B cell (primary cell): ENCODE results near the gene TSFM. TPM values are rescaled to one million over a fixed set of nuclear protein-coding genes. Genes with fewer than 3 reads are reported as not detected.

Experiments used
- ATAC-seq: fragments of 200-7000 bp; cut with Tn5 transposase; one replicate; pipeline ENCODE4 v1.10.0; 2021; ENCODE audit warnings: low read depth, mild to moderate bottlenecking, moderate number of reproducible peaks, moderate library complexity
- CTCF ChIA-PET: fragments of 350-600 bp; sonication (Branson Sonifier 250); formaldehyde crosslinking; loops from one replicate; lab custom pipeline; 2021; ENCODE audit warnings: antibody characterized with exemption, inconsistent platforms; lab: Charles Lee
- POLR2A ChIA-PET: fragments of 350-600 bp; sonication (Branson Sonifier 250); formaldehyde crosslinking; loops from one replicate; lab custom pipeline; 2021; ENCODE audit warnings: antibody characterized with exemption; lab: Charles Lee
- DNase-seq: peaks from one replicate; pipeline ENCODE4 v3.0.0; 2013
- H2AFZ ChIP-seq: 2 replicates; pipeline ENCODE4 v1.6.1; 2012; ENCODE audit warnings: mild to moderate bottlenecking, low read depth, low read length; ENCODE audit not compliant: insufficient read depth, poor library complexity, severe bottlenecking
- H3K27ac ChIP-seq, 2 donors: 1 replicate in 1 of 2; 2 replicates in 1 of 2; pipeline ENCODE4 v1.5.1; 2012 to 2013; ENCODE audit warnings: low read length in 2 of 2, mild to moderate bottlenecking in 2 of 2, moderate library complexity in 1 of 2
- H3K27me3 ChIP-seq, 4 experiments: fragments of 200-600 bp in 1 of 4; sonication (generic) in 1 of 4; replicated peaks in 1 of 4; 1 replicate in 2 of 4; 2 replicates in 2 of 4; pipeline versions ENCODE4 v1.6.1 to v1.7.0; 2013 to 2016; ENCODE audit warnings: low read length in 3 of 4, mild to moderate bottlenecking in 2 of 4, mixed read lengths in 1 of 4, moderate library complexity in 1 of 4; ENCODE audit not compliant: insufficient read depth in 4 of 4, control insufficient read depth in 3 of 4; ENCODE audit errors: control extremely low read depth in 1 of 4
- H3K36me3 ChIP-seq, 2 experiments: replicated peaks in 1 of 2; 1 replicate in 1 of 2; 2 replicates in 1 of 2; pipeline versions ENCODE4 v1.6.1 to v1.7.1; 2013; ENCODE audit warnings: low read length in 1 of 2; ENCODE audit not compliant: insufficient read depth in 2 of 2, control insufficient read depth in 1 of 2; ENCODE audit errors: control extremely low read depth in 1 of 2, extremely low read depth in 1 of 2
- H3K4me1 ChIP-seq, 2 donors: fragments of 200-600 bp in 1 of 2; sonication (generic) in 1 of 2; 1 replicate in 1 of 2; 2 replicates in 1 of 2; pipeline versions ENCODE4 v1.5.1 to v1.6.1; 2013 to 2017; ENCODE audit warnings: low read length in 2 of 2; ENCODE audit not compliant: control insufficient read depth in 2 of 2, insufficient read depth in 2 of 2
- H3K4me2 ChIP-seq: replicated peaks from 2 replicates; pipeline ENCODE3; 2012; ENCODE audit warnings: mild to moderate bottlenecking, low read depth, low read length; ENCODE audit not compliant: poor library complexity, severe bottlenecking
- H3K4me3 ChIP-seq, 5 experiments: fragments of 200-600 bp in 1 of 5; sonication (generic) in 1 of 5; 1 replicate in 3 of 5; 2 replicates in 2 of 5; pipeline versions ENCODE4 v1.5.1 to v1.7.0; 2011 to 2016; ENCODE audit warnings: low read length in 4 of 5, mild to moderate bottlenecking in 4 of 5, low read depth in 2 of 5, control low read depth in 1 of 5, moderate library complexity in 1 of 5; ENCODE audit not compliant: insufficient read depth in 1 of 5; ENCODE audit errors: control extremely low read depth in 1 of 5, extremely low read depth in 1 of 5
- H3K79me2 ChIP-seq: fragments of 200-600 bp; sonication (generic); one replicate; pipeline ENCODE4 v1.6.0; 2016; ENCODE audit warnings: low read length; ENCODE audit not compliant: control insufficient read depth, insufficient read depth
- H3K9ac ChIP-seq: fragments of 200-600 bp; sonication (generic); 2 replicates; pipeline ENCODE4 v1.6.1; 2017; ENCODE audit warnings: mild to moderate bottlenecking, low read length, moderate library complexity
- H3K9me3 ChIP-seq, 3 donors: one replicate each; pipeline versions ENCODE4 v1.6.1 to v1.7.1; 2013; ENCODE audit warnings: low read length in 2 of 3; ENCODE audit not compliant: control insufficient read depth in 2 of 3, insufficient read depth in 1 of 3; ENCODE audit errors: control extremely low read depth in 1 of 3
- H4K20me1 ChIP-seq: 2 replicates; pipeline ENCODE4 v1.6.0; 2012; ENCODE audit warnings: mild to moderate bottlenecking, low read length; ENCODE audit not compliant: insufficient read depth, control insufficient read depth, poor library complexity, severe bottlenecking
- H3K27ac Mint-ChIP-seq: one replicate; pipeline ENCODE4 v1.8.0; 2021; ENCODE audit warnings: mixed read lengths
- H3K27me3 Mint-ChIP-seq: one replicate; pipeline ENCODE4 v1.8.0; 2021; ENCODE audit warnings: mixed read lengths
- H3K4me1 Mint-ChIP-seq: one replicate; pipeline ENCODE4 v1.8.0; 2021; ENCODE audit warnings: mixed read lengths
- H3K4me3 Mint-ChIP-seq: one replicate; pipeline ENCODE4 v1.8.0; 2021; ENCODE audit warnings: mixed read lengths
- H3K9me3 Mint-ChIP-seq: one replicate; pipeline ENCODE4 v1.8.0; 2022; ENCODE audit warnings: mixed read lengths; ENCODE audit not compliant: insufficient read depth
- CTCF ChIP-seq: fragments of 200-600 bp; IDR thresholded peaks from one replicate; pipeline ENCODE4 v1.8.0; 2022; ENCODE audit warnings: antibody characterized with exemption, mild to moderate bottlenecking
- EZH2 ChIP-seq: IDR thresholded peaks from 2 replicates; pipeline ENCODE4 v1.6.1; 2012; ENCODE audit warnings: borderline replicate concordance, low read depth, mild to moderate bottlenecking, moderate library complexity, low read length; ENCODE audit not compliant: insufficient read depth, poor library complexity, severe bottlenecking
- WGBS: methylation state at CpG from one replicate; pipeline ENCODE4 v1.1.5; 2013; ENCODE audit warnings: missing lambda C conversion rate; ENCODE audit not compliant: insufficient coverage; 5-methylcytosine and 5-hydroxymethylcytosine counted together
- intact Hi-C: fragments of 100-400 bp; cut with micrococcal nuclease; formaldehyde crosslinking; loops from one replicate; pipeline ENCODE4 v1.10.0; 2022
- polyA plus RNA-seq: library from polyadenylated mRNA; depleted of rRNA; stranded (reverse); fragments of >200 nt; gene quantifications from 2 replicates; pipeline ENCODE4 v1.2.3, GENCODE V29; 2012
- total RNA-seq, 2 donors: library from RNA; stranded (reverse); fragments of 120-200 nt in 1 of 2; gene quantifications; 1 replicate in 1 of 2; 2 replicates in 1 of 2; pipeline versions ENCODE4 v1.2.3 to v1.2.4, GENCODE V29; 2013 to 2022

Gene TSFM
- total and polyA plus RNA-seq, 2 donors (not counting 1 experiment from before 2014, with no cell fraction given): 5.6 to 20.9 TPM

- TF ChIP-seq CTCF (no peak), EZH2 (no peak)
- no peak for ATAC-seq
- Histone ChIP-seq H3K79me2 (peaks cover 82% of the 10 kb centered on the region), H3K27ac (no peak overlapping the region), H3K4me2 (no peak overlapping the region), H3K36me3 (peaks cover 4 to 59% of the 10 kb centered on the region in 2 experiments), H3K4me3 (no peak overlapping the region), H3K27me3 (no peaks in the 10 kb centered on the region), H3K9ac (no peak overlapping the region), H4K20me1 (peaks cover 99% of the 10 kb centered on the region), H2AFZ (no peak overlapping the region), H3K4me1 (peaks cover 30 to 35% of the 10 kb centered on the region in 2 donors), H3K9me3 (no peaks in the 10 kb centered on the region)
- Mint-ChIP-seq H3K27me3 (no peaks in the 10 kb centered on the region), H3K4me3 (no peak overlapping the region), H3K9me3 (no peaks in the 10 kb centered on the region), H3K27ac (no peak overlapping the region), H3K4me1 (peaks cover 35% of the 10 kb centered on the region)
- no peak for DNase-seq
- intact Hi-C loops: no loop called here
- 61% methylated on average over 3 of the region's 10 CpGs for WGBS
- ChIA-PET POLR2A (interaction anchor here (0.6 kb wide), 1 partner anchor 121 kb away, joined by 3 read pairs; no protein-coding TSS in a partner anchor), CTCF (interaction anchor here (1.1 to 2.5 kb wide), 8 partner anchors 9 to 77 kb away, joined by 3 to 30 read pairs (median 5); no protein-coding TSS in a partner anchor)
Measured at GRCh38 chr12:57829025-57829777, 46.6 kb downstream of the TSFM start.

GRCh38 chr12:57830393-57830792 is 47.8 kb downstream of the TSFM start:
- Histone ChIP-seq H4K20me1 (peaks cover 99% of the 10 kb centered on the region), H3K4me1 (peaks cover 41 to 47% of the 10 kb centered on the region in 2 donors), H3K4me2 (no peak overlapping the region), H2AFZ (no peak overlapping the region), H3K36me3 (peaks cover 4 to 47% of the 10 kb centered on the region in 2 experiments), H3K9ac (no peak overlapping the region), H3K27ac (no peak overlapping the region), H3K9me3 (no peaks in the 10 kb centered on the region), H3K27me3 (no peaks in the 10 kb centered on the region), H3K79me2 (peaks cover 94% of the 10 kb centered on the region), H3K4me3 (no peak overlapping the region)
- DNase-seq (no peak), ATAC-seq (no peak)
- ChIA-PET POLR2A (no interaction called here), CTCF (interaction anchor here (0.8 to 2.5 kb wide), 8 partner anchors 14 to 76 kb away, joined by 3 to 30 read pairs (median 4); no protein-coding TSS in a partner anchor)
- H3K27ac Mint-ChIP-seq: no peak overlapping the region
- H3K27me3 Mint-ChIP-seq: no peaks in the 10 kb centered on the region
- H3K9me3 Mint-ChIP-seq: no peaks in the 10 kb centered on the region
- no peak overlapping the region for H3K4me3 Mint-ChIP-seq
- WGBS: 100% methylated on average over 1 of the region's 2 CpGs
- TF ChIP-seq EZH2 (no peak), CTCF (no peak)
- peaks cover 44% of the 10 kb centered on the region for H3K4me1 Mint-ChIP-seq
- intact Hi-C loops: loop anchor here (2.0 to 5.0 kb wide), 2 partner anchors 16 to 73 kb away; partner anchors contain the start of genes CTDSP2 and MARCHF9
